Fibroblast of pulmonary artery (primary cell): ENCODE results near the gene TTLL11.

Experiments used
- DNase-seq: peaks from one replicate; pipeline ENCODE4 v3.0.0-alpha.2; 2010; ENCODE audit warnings: low read depth
- H3K4me3 ChIP-seq: replicated peaks from 2 replicates; pipeline ENCODE4 v1.5.1; 2011; ENCODE audit warnings: low read depth, mild to moderate bottlenecking, control low read depth, low read length, moderate library complexity
- TF ChIP-seq, protein P1 (sequence below): IDR thresholded peaks from 2 replicates; pipeline ENCODE4 v1.5.1; 2011; ENCODE audit warnings: mild to moderate bottlenecking, control low read depth, low read length, inconsistent platforms; ENCODE audit errors: missing control alignments

The TTLL11 gene

DNA sequence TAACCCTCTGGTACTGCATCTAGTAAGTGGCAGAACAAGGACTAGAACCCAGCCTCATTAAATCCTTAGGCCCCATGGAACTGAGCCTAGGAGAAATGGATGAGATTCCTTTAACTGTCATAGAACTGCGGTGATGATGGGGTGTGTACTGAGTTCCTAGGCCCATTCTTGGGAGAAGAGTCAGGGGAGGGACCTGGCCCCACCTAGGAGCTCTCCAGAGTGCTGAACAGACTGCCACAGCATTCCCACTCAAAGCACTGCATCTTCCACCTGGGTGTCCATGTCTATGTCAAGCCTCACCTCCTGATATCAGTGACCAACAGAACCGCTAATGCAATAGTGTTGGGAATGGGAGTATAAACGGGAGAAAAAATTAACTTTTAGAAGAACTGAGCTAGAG lies 36.6 kb downstream of the TTLL11 start:
- H3K4me3 ChIP-seq: no peak overlapping the region
- TF ChIP-seq, protein P1, sequence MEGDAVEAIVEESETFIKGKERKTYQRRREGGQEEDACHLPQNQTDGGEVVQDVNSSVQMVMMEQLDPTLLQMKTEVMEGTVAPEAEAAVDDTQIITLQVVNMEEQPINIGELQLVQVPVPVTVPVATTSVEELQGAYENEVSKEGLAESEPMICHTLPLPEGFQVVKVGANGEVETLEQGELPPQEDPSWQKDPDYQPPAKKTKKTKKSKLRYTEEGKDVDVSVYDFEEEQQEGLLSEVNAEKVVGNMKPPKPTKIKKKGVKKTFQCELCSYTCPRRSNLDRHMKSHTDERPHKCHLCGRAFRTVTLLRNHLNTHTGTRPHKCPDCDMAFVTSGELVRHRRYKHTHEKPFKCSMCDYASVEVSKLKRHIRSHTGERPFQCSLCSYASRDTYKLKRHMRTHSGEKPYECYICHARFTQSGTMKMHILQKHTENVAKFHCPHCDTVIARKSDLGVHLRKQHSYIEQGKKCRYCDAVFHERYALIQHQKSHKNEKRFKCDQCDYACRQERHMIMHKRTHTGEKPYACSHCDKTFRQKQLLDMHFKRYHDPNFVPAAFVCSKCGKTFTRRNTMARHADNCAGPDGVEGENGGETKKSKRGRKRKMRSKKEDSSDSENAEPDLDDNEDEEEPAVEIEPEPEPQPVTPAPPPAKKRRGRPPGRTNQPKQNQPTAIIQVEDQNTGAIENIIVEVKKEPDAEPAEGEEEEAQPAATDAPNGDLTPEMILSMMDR: no peak
- peak; percentile 18 for DNase-seq

GRCh38 chr9:122055701-122056100 lies 37.4 kb downstream of the TTLL11 start:
- no peak overlapping the region for H3K4me3 ChIP-seq
- TF ChIP-seq, protein P1: no peak
- no peak for DNase-seq

DNA sequence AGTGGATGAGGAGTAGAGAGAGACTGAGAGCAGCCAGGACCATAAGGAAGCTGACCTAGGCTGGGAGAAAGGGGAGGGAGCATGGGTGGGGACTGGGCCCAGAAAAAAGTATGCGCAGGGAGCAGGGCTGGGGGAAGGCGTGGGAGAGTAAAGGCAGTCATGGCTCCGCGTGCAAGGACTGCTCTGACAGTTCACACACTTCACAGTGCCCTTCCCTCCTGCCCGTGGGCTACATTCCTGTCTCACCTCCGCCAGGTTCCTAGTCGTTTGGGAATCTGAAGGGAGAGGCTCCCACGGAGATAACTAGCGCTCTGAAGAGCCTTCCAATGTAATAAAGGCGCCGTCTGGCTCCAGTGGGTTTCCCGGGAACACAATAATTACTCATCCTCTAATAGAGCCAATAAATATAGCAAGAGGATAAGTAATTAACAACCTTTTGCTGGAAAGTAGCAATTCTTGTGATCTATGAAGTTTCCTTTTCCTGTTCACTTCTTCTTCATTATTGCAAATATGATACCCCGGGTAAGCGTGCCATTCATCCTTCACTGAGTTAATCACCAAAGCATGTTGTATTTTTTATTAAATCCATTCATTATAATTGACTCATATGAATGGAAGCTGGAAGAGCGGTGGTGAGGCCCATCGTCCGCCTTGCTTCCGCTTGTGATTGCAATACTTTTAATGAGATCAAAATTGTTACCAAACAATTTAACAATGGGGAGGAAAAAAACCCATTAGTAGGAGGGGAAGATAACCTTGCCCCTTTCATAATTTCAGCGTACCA lies 39.3 kb downstream of the TTLL11 start:
- H3K4me3 ChIP-seq: no peak overlapping the region
- peak; percentile 22 for DNase-seq
- TF ChIP-seq, protein P1: no peak

DNA sequence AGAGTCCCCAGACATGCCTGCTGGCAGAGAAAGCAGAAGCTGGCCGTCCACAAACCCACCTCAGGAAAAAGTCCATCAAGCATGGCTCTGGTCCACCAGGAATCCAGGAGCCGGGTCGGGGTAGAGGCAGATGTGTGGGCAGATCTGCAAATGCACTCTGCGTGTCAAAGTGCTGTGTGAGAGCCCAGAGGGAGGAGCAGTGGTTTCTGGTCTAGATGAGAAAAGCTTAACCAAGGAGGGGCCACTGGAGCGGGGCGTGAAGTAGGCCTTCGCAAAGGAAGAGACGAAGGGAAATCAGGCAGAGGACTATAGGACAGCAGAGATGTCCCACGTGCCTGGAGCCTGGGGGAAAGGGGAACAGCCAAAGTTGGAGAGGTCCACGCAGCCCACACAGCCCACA lies 40.0 kb downstream of the TTLL11 start:
- no peak overlapping the region for H3K4me3 ChIP-seq
- no peak for DNase-seq
- TF ChIP-seq, protein P1: no peak

- H3K4me3 ChIP-seq: no peak overlapping the region
- TF ChIP-seq, protein P1: no peak
- no peak for DNase-seq
Measured at GRCh38 chr9:122051351-122052321, 41.5 kb downstream of the TTLL11 start.

GRCh38 chr9:122050167-122050566 lies 42.9 kb downstream of the TTLL11 start:
- H3K4me3 ChIP-seq: no peak overlapping the region
- TF ChIP-seq, protein P1: no peak
- DNase-seq: no peak
